ENCODE measurements around the gene METTL22. TPM values are rescaled to one million over a fixed set of nuclear protein-coding genes. Genes with fewer than 3 reads are reported as not detected.

The METTL22 gene
- total RNA-seq, 4 donors from 2014 or later, result 14.4 to 31.9 (median 24.8) TPM

DNA sequence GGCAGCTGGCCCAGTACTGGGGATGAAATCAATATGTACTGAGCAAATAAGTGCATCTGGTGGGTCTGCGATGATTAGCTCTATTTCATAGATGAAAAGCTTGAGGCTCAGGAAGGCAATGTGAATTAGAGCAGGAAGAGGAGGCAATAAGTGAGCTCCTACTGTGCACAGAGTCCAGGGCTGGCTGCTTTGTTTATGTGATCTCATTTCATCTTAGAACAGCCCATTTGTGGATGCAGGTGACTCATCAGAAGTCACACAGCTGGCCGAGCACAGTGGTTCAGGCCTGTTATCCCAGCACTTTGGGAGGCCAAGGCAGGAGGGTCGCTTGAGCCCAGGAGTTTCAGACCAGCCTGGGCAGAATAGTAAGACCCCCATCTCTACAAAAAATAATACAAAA, 38.3 kb upstream of the METTL22 start:
- Histone ChIP-seq H3K27me3 (peaks cover 40% of the 10 kb centered on the region), H3K27ac (no peak overlapping the region), H3K4me1 (no peaks in the 10 kb centered on the region), H3K36me3 (no peaks in the 10 kb centered on the region), H3K9me3 (no peaks in the 10 kb centered on the region), H3K4me3 (no peak overlapping the region)
- TF ChIP-seq POLR2A (IDR thresholded peaks at IDR 0.05) (no peak), EP300 (IDR thresholded peaks at IDR 0.05) (no peak), POLR2AphosphoS5 (IDR thresholded peaks at IDR 0.05) (no peak)
- TF ChIP-seq, protein P1, sequence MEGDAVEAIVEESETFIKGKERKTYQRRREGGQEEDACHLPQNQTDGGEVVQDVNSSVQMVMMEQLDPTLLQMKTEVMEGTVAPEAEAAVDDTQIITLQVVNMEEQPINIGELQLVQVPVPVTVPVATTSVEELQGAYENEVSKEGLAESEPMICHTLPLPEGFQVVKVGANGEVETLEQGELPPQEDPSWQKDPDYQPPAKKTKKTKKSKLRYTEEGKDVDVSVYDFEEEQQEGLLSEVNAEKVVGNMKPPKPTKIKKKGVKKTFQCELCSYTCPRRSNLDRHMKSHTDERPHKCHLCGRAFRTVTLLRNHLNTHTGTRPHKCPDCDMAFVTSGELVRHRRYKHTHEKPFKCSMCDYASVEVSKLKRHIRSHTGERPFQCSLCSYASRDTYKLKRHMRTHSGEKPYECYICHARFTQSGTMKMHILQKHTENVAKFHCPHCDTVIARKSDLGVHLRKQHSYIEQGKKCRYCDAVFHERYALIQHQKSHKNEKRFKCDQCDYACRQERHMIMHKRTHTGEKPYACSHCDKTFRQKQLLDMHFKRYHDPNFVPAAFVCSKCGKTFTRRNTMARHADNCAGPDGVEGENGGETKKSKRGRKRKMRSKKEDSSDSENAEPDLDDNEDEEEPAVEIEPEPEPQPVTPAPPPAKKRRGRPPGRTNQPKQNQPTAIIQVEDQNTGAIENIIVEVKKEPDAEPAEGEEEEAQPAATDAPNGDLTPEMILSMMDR (IDR thresholded peaks at IDR 0.05), result no peak
- WGBS, 2 donors (ENCODE audit: low coverage in 1 of 2), result 71 to 86% methylated on average over 2 to 3 of the region's 3 CpGs
- no peak for ATAC-seq

DNA sequence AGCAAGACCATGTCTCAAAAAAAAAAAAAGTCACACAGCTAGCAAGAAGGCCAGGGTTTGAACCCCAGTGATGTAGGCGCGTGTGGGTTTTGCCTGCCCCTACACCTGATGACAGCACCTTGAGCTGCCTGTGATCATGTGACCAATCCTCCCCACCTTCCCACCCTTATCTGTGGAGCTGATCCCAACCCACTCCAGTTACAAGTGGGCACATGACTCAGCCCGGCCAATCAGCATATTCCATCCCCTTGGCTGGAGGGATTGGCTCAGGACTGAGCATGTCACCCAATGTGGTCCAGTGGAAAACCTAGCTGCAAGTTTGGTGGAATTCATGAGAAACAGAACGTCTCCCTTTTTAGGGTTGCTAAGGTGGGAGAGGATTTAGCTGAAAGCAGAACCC, 37.8 kb upstream of the METTL22 start:
- Histone ChIP-seq H3K36me3 (no peaks in the 10 kb centered on the region), H3K4me1 (peaks cover 0 to 2% (median 0%) of the 10 kb centered on the region in 3 donors), H3K4me3 (no peak overlapping the region), H3K27me3 (peaks cover 40% of the 10 kb centered on the region), H3K9me3 (no peaks in the 10 kb centered on the region), H3K27ac (no peak overlapping the region)
- WGBS, 2 donors (ENCODE audit: low coverage in 1 of 2), result 70 to 76% methylated on average over 4 of the region's 4 CpGs
- TF ChIP-seq, protein P1 (IDR thresholded peaks at IDR 0.05), result no peak
- TF ChIP-seq POLR2A (IDR thresholded peaks at IDR 0.05), result no peak
- no peak for TF ChIP-seq POLR2AphosphoS5 (IDR thresholded peaks at IDR 0.05)
- no peak for TF ChIP-seq EP300 (IDR thresholded peaks at IDR 0.05)
- no peak for ATAC-seq

DNA sequence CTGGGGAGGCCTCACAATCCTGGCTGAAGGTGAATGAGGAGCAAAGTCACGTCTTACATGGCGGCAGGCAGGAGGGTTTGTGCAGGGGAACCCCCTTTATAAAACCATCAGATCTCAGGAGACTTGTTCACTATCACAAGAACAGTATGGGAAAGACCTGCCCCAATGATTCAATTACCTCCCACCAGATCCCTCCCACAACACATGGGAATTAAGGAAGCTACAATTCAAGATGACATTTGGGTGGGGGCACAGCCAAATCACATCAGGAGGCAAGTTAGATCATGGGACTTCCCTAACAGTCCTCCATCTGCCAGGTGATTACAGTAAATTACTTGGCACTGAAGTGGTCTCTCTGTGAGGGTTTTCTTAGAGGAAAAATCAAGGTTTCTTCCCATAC, 36.5 kb upstream of the METTL22 start:
- Histone ChIP-seq H3K27ac (no peak overlapping the region), H3K36me3 (no peaks in the 10 kb centered on the region), H3K27me3 (peaks cover 53% of the 10 kb centered on the region), H3K4me1 (peaks cover 0 to 15% (median 7%) of the 10 kb centered on the region in 3 donors), H3K4me3 (no peak overlapping the region), H3K9me3 (no peaks in the 10 kb centered on the region)
- no peak for ATAC-seq
- no peak for TF ChIP-seq POLR2AphosphoS5 (IDR thresholded peaks at IDR 0.05)
- TF ChIP-seq, protein P1 (IDR thresholded peaks at IDR 0.05), result no peak
- no peak for TF ChIP-seq EP300 (IDR thresholded peaks at IDR 0.05)
- no peak for TF ChIP-seq POLR2A (IDR thresholded peaks at IDR 0.05)
- WGBS, 2 donors (ENCODE audit: low coverage in 1 of 2), result 50 to 85% methylated on average over 2 of the region's 2 CpGs

GRCh38 chr16:8585857-8586256, 35.6 kb upstream of the METTL22 start:
- Histone ChIP-seq H3K36me3 (no peaks in the 10 kb centered on the region), H3K4me3 (no peak overlapping the region), H3K9me3 (no peaks in the 10 kb centered on the region), H3K4me1 (peaks cover 0 to 20% (median 7%) of the 10 kb centered on the region in 3 donors), H3K27ac (no peak overlapping the region), H3K27me3 (peaks cover 61% of the 10 kb centered on the region)
- TF ChIP-seq, protein P1 (IDR thresholded peaks at IDR 0.05), result no peak
- no peak for TF ChIP-seq EP300 (IDR thresholded peaks at IDR 0.05)
- no peak for TF ChIP-seq POLR2AphosphoS5 (IDR thresholded peaks at IDR 0.05)
- no peak for TF ChIP-seq POLR2A (IDR thresholded peaks at IDR 0.05)
- ATAC-seq, result no peak
- 62% methylated on average over 3 of the region's 3 CpGs for WGBS, 2 donors (ENCODE audit: low coverage in 1 of 2)

- ATAC-seq, result no peak
- H3K4me3 ChIP-seq, result no peak overlapping the region
- no peak overlapping the region for H3K27ac ChIP-seq
- H3K27me3 ChIP-seq, result peaks cover 73% of the 10 kb centered on the region
- H3K9me3 ChIP-seq, result no peaks in the 10 kb centered on the region
- peaks cover 0 to 20% (median 7%) of the 10 kb centered on the region in 3 donors for H3K4me1 ChIP-seq
- TF ChIP-seq, protein P1 (IDR thresholded peaks at IDR 0.05), result no peak
- TF ChIP-seq EP300 (IDR thresholded peaks at IDR 0.05), result no peak
- TF ChIP-seq POLR2A (IDR thresholded peaks at IDR 0.05), result no peak
- TF ChIP-seq POLR2AphosphoS5 (IDR thresholded peaks at IDR 0.05), result no peak
- H3K36me3 ChIP-seq, result no peaks in the 10 kb centered on the region
These were observed 34.4 kb upstream of the METTL22 start for GRCh38 chr16:8587065-8587464.
